Caki2 (cell line): ENCODE results near the gene LGMN. TPM values are rescaled to one million over a fixed set of nuclear protein-coding genes. Genes with fewer than 3 reads are reported as not detected.

Experiments used
- DNase-seq: peaks from one replicate; pipeline ENCODE4 v3.0.0-alpha.2; 2015; ENCODE audit warnings: low read depth
- in situ Hi-C: cut with HindIII; loops from 2 replicates; pipeline ENCODE4 v1.10.0; 2016; ENCODE audit warnings: low sequenced_read_pairs, low pct_unique_long_range_greater_than_20kb, mixed read lengths
- total RNA-seq: library from RNA; depleted of rRNA; stranded (reverse); fragments of >200 nt; shearing (Covaris generic); gene quantifications from 2 replicates; pipeline ENCODE4 v1.2.3, GENCODE V29; 2014; ENCODE audit warnings: low replicate concordance; rRNA removed

Gene LGMN
- total RNA-seq, 1 experiment from 2014 or later: 63.5 TPM

DNA sequence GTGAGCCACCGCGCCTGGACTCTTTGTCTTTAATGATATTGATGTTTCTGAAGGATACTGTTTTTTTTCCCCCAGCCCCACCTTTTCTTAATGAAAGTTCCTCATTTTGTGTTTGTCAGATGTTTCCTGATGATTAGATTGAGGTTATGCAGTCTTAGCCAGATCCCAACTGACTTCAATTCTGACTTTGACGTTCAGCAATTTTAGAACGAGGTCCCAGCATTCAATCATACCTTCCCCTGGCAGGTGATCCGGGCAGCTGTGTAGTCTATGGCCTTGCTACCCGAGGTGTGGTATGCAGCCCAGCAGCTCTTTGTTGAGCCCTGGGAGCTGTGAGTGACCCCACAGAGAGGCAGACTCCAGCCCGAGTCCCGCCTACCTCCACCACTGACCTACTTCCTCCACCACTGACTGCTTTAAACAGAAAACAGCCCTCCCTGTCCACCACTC lies 82.7 kb downstream of the LGMN start:
- in situ Hi-C loops: no loop called here
- no peak for DNase-seq

DNA sequence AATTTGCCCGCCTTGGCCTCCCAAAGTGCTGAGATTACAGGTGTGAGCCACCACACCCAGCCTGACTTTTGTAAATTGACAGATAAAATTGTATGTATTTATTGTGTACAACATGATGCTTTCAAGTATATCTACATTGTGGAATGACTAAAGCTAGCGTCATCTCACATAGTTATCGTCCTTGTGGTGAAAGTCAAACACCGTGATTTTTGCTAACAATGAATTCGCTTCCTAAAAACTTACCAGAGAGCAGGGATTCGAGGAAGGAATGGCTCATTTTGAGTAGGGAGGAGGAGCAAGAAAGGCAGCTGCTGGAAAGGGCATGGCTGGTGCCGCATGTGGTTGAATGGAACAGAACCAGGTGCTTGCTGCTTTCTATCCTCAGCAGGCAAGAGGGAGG lies 85.4 kb downstream of the LGMN start:
- in situ Hi-C loops: no loop called here
- no peak for DNase-seq

DNA sequence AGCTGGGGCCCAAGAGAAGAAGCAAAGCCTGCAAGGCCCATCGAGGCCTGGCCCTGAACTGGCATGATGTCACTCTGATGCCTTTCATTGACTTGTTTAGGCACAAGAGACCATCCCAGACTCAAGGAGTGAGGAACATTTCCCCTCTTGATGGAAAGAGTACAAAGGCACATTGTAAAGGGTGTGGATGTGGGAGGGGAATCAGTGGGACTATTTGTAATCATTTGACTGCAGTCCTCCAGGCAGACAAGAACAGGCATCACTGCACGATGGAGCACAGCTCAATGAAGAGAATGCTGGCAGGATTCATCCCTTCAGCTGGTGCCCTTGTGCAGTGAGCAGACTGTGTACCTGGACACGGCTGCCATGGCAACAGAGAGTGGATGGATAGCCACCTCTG lies 87.9 kb downstream of the LGMN start:
- no peak for DNase-seq
- in situ Hi-C loops: no loop called here

DNA sequence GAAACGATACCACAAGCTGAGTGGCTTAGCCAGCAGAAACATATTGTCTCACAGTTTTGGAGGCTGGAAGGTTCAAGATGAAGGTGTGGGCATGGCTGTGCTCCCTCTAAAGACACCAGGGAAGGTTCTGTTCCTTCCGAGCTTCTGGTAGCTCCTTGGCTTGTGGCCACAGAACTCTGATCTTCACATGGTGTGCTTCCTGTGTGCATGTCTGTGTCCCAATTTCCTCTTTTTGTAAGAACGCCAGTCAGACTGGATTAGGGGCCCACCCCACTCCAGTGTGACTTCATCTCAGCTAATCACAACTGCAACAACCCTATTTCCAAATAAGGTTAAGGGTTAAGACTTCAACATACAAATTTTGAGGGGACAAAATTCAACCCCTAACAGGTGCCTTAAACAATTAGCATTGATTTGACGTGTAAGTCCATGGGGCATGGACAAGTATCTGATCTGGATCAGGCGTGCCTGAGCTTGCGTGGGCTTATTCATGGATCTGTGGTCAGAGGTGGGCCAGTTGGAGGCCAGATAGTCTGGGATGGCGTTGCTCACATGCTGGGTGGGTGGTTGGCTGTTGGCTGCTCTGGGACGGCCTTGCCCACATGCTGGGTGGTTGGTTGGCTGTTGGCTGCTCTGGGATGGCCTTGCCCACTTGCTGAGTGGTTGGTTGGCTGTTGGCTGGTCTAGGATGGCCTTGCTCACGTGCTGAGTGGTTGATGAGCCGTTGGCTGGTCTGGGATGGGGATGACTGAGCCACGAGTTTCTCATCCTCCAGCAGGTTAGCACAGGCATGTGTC lies 88.5 kb downstream of the LGMN start:
- no peak for DNase-seq
- in situ Hi-C loops: no loop called here

DNA sequence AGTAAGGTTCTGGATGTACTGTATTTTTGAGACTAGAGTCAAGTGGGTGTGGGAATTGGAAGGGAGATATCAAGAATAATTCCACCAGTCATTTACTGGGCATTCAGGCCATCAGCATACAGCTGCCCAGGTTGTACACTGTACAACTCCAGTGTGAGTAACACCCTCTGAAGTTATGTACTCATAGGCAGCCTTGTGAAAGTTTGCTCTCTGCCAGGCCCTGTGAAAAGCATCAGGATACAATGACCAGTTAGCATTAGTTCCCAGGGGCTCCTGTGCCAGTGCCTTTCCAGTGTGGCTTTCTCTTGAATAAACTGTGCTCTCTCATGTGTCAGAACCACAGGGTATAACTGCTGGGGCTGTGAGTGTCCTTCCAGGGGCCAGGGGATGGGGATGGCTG lies 89.7 kb downstream of the LGMN start:
- in situ Hi-C loops: no loop called here
- no peak for DNase-seq

DNA sequence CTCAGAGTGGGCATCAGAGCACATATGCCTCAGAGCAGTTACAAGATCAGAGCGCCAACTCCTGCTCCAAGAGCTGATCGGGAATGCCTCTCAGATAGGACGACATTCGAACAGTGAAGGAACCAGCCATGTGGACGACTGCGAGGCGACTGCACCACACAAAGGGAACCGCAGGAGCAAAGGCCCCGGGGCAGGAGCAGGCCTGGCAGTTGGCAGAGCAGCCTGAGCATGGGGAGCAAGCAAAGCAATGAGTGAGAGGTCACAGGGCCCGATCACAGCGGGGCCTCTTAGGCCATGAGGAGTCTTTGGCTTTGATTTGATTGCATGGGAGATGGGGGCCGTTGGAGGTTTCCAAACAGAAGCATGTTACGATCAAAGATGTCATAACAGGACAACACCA lies 90.3 kb downstream of the LGMN start:
- in situ Hi-C loops: no loop called here

DNA sequence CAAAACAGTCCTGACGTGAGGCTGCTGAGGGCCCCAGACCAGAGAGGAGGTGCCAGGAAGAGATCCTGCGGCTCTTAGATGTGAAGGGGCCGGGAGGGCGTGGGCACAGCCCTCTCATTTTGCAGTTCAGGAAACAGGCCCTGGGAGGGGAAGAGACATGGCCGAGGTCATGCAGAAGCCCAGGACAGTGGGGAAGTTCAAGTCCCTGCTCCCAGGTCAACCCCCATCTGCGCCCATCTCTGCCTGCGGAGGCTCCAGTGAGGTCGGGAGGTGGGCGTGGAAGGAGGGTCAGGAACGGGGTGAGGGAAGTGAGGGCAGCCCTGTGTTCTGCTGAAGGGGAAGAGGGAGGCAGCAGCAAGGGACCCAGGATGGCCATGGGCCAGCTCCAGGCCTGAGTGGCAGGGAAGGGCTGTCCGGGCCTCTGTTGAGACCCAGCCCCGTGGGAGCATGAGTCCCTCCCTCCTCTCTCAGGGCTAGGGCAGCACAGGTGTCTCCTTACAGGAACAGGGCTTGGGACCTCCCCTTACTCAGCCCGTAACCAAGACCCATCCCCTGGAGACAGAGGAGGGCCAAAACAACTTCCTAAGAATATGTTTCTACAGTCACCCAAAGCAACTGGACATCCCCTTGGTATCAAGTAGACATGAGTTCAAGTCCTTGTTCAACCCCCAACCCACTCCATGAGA lies 90.8 kb downstream of the LGMN start:
- in situ Hi-C loops: no loop called here
- DNase-seq: no peak

More for the DNA sequence above, 90.3 kb downstream of the LGMN start:
- no peak for DNase-seq

DNA sequence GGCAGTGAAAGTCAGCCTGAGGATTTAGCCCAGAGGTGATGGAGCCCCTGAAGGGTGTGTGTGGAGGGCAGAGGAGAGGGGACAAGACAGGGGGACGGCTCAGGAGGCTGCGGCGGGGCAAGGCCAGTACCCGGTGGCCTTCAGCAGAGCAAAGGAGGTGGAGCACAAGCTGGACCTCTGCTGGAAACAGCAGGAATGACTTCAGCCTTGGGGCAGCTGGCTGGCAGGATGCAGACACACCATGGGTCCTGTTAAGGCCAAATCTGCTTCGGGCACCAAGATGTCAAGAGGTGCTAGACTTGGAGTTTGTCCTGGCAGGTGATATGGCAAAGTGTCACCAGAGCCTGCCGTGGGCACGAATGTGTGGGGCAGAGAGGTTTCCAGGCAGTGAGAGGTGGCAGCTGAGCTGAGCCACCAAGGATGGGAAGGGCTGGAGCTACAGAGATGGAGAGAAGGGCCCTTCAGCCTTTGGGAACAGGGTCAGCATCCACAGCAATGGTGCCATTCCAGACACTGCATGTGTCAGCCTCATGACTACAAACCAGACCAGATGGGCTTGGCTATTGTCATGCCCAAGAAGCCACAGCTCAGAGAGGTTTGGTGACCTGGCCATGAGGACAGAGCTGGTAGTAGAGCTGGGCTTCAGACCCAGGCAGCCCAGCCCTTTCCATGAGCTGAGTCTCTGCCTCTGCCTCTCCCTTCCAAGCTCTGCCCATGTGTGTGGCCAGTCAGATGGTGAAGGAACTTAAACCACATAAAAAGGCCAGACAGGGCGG lies 91.9 kb downstream of the LGMN start:
- no peak for DNase-seq
- in situ Hi-C loops: no loop called here

DNA sequence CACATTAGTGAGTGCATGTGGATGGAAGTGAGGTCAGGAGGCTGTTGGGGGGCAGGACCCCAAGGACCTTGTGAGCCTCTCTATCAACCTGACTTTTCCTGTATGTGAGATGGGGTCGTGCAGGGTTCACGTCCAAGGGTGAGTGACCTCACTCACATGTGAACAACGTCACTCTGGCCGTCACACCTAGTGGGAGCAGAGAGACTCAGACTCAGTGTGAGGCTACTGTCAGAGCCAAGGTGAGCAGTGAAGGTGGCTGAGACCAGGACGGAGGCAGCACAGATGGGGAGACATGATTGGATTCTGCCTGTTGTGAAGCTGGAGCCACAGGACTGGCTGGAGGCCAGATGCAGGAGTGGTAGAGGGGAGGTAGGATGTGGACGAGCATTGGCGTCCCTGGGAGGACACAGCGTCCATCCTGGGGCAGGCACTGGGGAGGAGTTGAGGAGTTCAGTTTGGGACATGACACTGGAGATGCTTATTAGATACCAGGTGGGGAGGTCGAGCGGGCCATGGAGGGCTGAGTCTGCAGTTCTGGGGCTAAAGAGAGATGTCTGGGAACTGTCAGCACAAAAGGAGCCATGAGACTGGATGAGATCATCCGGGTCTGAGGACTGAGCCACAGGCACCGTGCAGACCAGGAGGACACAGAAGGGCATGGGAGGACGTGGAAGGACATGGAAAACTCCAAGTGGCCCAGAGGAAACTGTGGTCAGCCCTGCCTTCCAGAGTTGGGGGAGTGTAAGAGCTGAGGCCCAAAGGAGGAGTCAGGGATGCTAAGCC lies 92.8 kb downstream of the LGMN start:
- no peak for DNase-seq
- in situ Hi-C loops: no loop called here

DNA sequence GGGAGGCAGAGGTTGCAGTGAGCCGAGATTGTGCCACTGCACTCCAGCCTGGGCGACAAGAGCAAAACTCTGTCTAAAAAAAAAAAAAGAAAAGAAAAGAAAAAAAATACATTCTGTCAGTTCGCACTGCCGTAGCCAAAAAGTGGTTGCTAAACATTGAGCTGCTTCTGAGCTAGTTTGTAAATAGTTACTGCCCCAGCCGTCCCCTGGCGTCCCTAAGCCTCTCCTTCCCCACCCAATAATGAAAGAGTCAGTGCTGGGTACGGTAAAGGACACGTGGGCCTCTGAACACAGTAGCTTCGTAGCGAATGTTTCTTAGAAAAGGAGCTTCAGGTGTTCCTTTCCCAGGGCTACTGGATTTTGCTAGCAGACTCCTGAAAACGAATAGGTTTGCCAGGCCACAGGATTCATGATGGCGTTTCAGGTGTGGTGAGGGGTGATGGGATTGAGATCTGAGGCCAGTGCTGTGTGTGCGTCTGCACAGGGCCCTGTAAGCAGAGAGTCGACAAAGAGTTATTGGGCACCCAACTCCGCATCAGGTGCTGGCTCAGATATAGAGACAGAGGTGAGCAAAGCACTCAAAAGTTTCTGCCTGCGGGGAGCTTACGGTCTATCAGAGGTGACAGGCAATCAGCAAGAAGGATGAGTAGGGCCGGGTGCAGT lies 94.1 kb downstream of the LGMN start:
- DNase-seq: no peak
- in situ Hi-C loops: no loop called here

Other genes with a start within 250 kb of the LGMN start
- gene RIN3, start 234.8 kb downstream of the LGMN start, total RNA-seq: 0.12 TPM in 1 of 2 replicates, not detected in the other
- gene GOLGA5, start 45.7 kb upstream of the LGMN start, total RNA-seq: 16.2 and 19.2 TPM in 2 replicates
- gene CHGA, start 174.5 kb upstream of the LGMN start, total RNA-seq: 93.0 and 123 TPM in 2 replicates